ENCODE results near the gene SLCO6A1.

Gene SLCO6A1

GRCh38 chr5:102450313-102450990 is 48.3 kb downstream of the SLCO6A1 start:
- DNase-seq: no peak

DNA sequence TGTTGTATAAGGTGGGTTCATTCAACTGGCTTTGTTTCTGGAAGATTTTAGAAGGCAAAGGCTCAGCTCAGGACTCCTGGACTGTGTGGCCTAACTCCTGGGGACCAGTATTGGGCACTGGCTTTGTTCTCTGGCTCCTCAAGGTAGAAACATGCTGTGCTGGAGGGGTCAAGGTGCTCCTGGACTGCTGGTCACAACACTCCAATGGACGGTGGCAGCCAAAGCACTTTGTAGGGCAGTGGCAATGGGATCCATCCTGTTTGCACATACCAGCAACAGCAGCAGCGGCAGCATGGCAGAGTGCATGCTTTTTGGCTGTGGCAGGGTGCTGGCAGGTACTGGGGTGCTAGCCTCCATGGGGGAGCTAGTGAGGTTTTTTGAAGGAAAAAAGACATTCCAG is 65.3 kb downstream of the SLCO6A1 start:
- DNase-seq: no peak

DNA sequence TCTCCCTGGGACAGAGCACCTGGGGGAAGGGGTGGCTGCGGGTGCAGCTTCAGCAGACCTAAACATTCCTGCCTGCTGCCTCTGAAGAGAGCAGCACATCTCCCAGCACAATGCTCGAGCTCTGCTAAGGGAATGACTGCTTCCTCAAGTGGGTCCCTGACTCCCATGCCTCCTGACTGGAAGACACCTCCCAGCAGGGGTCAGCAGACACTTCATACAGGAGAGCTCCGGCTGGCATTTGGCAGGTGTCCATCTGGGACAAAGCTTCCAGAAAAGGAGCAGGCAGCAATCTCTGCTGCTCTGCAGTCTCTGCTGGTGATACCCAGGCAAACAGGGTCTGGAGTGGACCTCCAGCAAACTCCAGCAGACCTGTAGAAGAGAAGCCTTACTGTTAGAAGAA is 77.2 kb downstream of the SLCO6A1 start:
- DNase-seq: no peak

DNA sequence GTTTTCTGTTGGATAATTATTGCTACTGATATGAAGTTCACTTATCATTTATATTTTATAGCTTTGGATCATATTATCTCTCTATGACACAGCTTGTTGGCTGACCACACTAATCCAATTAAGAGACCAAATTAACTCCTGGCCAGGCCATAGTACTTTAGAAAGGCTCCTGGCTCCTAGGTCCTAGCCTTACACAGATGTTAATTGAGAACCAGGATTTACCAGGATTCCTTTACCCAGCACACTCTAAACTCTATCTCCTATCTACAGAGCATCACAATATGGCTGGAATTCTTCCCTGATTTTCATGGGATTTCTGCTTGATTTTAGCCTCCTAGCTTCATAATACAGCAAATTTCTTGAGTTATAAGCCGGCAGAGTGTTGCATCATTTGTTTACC is 80.3 kb downstream of the SLCO6A1 start:
- DNase-seq: no peak

- no peak for DNase-seq
These were observed 84.4 kb downstream of the SLCO6A1 start for GRCh38 chr5:102414448-102414847.

GRCh38 chr5:102388235-102388634 is 110.6 kb downstream of the SLCO6A1 start:
- DNase-seq: no peak

DNA sequence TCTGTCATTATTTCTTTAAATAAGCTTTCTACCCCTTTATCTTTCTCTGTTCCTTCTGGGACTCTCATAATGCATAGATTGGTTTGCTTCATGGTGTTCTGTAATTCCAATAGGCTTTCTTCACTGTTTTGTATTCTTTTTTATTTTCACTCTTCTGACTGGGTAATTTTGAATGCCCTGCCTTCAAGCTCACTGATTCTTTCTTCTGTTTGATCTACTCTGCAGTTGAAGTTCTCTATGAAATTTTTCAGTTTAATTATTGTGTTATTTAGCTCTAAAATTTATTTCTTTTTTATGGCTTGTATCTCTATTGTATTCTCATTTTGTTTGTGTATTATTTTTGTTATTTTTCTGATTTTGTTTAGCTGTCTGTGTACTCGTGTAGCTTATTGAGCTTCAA is 113.4 kb downstream of the SLCO6A1 start:
- no peak for DNase-seq

GRCh38 chr5:102380174-102380573 is 118.6 kb downstream of the SLCO6A1 start:
- no peak for DNase-seq

DNA sequence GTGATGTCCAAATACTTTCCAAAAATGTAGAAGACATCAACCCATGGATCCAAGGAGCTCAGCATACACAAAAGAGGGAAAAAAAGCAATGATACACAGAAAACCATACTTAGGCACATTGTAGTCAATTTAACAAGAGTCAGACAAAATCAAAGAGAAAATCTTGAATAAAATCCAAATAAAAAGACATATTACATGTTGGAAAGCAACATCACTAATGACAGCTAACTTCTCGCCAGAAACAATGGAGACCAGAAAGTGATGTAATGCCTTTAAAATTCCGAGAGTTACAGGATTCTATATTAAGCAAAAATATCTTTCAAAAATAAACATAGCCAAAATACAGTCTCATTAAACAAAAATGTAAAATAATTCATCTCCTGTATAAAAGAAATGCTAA is 122.9 kb downstream of the SLCO6A1 start:
- no peak for DNase-seq

- DNase-seq: no peak
These were observed 123.5 kb downstream of the SLCO6A1 start for GRCh38 chr5:102375272-102375671.

DNA sequence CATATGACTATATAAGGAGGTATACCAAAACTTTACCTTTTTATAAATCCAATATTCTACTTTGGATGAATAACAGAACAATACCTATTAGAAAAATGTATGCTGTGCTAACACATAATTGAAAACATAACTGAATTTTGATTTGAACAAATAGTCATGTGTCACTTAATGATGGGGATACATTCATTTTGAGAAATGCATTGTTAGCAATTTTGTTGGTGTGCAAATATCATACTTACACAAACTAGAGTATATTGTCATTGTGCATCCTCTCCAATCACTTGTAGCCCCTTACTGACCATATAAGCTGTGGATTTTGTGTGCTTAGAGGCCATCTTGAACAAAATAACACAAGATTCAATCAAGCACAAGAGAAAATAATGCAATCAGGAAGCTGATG is 130.4 kb downstream of the SLCO6A1 start:
- DNase-seq: no peak

- no peak for DNase-seq
These were observed 157.0 kb downstream of the SLCO6A1 start for GRCh38 chr5:102341681-102342288.

- DNase-seq: no peak
These were observed 174.1 kb downstream of the SLCO6A1 start for GRCh38 chr5:102324714-102325113.

Data from stimulated activated CD4-positive, alpha-beta T cell treated with anti-CD3 and anti-CD28 coated beads, Interleukin-4, amount 100 ng/mL, for 24 hours (primary cell).